ENCODE data around the gene MBD4. TPM values are rescaled to one million over a fixed set of nuclear protein-coding genes. Genes with fewer than 3 reads are reported as not detected.
"Not testable (repeated sequence)": the region's sequence is repeated elsewhere in the genome, so short reads cannot be mapped to it uniquely, and the experiment has no call there.

The MBD4 gene
- total RNA-seq (2014; rRNA removed; shearing (Covaris generic)) (42.4 and 46.3 TPM in 2 replicates), total RNA-seq (2022) (74.6 and 86.1 TPM in 2 replicates), Bru-seq, nascent RNA (percentile 97 among the genes with signal in this experiment), BruChase-seq, experiment 1, labeled RNA remaining after a 6-hour chase (percentile 90 among the genes with signal in this experiment), BruChase-seq, experiment 2, labeled RNA remaining after a 2-hour chase (percentile 97 among the genes with signal in this experiment)
- long read RNA-seq, transcript MBD4-201 (8 exons, 2,470 nt), result minor isoform, 38 of 182 reads
- long read RNA-seq, transcript MBD4-203 (8 exons, 2,478 nt), result major isoform, 87 of 182 reads
- long read RNA-seq, partial matches to known transcripts, result 29 of 182 reads
- long read RNA-seq, other reads (novel, unspliced or antisense), result 25 of 182 reads

DNA sequence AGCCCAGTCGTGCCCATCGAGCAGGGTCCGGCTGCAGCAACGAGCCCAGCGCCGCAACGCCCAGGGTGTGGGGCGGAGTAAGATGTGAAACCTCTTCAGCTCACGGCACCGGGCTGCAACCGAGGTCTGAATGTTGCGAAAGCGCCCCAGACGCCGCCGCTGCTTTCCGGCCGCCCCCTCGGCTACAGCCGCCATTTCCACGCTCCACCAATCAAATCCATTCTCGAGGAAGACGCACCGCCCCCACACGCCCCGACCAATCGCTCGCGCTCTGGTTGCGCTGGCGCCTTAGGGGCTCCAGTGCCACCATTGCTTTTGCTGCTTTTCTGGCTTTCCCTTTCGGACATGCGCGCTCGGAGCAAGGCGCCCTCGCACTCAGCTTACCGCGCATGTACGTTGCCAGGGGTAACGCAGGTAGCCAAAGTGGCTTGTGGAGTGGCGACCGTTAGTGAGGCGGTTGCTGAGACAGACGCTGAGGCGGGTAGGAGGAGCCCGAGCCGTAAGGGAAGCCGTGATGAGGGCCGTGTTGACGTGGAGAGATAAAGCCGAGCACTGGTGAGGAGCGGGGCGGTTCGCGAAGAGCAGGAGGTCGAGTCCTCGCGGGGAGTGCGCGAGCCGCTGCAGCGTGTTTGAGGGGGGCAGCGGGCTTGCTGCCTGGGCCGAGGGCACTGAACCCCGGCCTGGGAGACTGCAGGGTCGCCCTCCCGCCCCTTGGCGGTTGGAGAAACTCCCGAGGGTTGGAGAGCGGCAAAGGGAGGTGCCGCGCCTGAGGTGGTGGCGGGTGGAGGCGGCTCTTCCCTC is at the start of gene MBD4, which contains the start of gene IFT122:
TSS of gene MBD4 (minus strand) at position 132 of the 801 bp plus-strand sequence. CDS start at position 17, 115 bp downstream.
TSS of gene IFT122 (plus strand) at position 408 of the 801 bp plus-strand sequence. CDS start at position 515, 107 bp downstream.
- DNase-seq (ENCODE audit: low spot score), result peak; percentile 99
- Histone ChIP-seq H3K9me2 (ENCODE audit: insufficient read depth, low read length) (no peaks in the 10 kb centered on the region), H4K20me1 (ENCODE audit: insufficient read depth, low read length) (no peaks in the 10 kb centered on the region), H3K4me2 (ENCODE audit: low read length) (peak within 1 kb of the TSS; percentile 93), H3K9me3 (ENCODE audit: low read length) (no peaks in the 10 kb centered on the region), H3K27ac (ENCODE audit: low read depth, low read length, poor library complexity, severe bottlenecking) (peak within 1 kb of the TSS; percentile 84), H3K4me3 (ENCODE audit: low read depth, low read length, poor library complexity, severe bottlenecking) (peak within 1 kb of the TSS; percentile 88), H3K36me3 (ENCODE audit: insufficient read depth, low read length) (peaks cover 36% of the 10 kb centered on the region), H2AFZ (ENCODE audit: low read length) (peak within 1 kb of the TSS; percentile 81), H3K4me1 (ENCODE audit: insufficient read depth, low read length, poor library complexity, severe bottlenecking) (peaks cover 53% of the 10 kb centered on the region), H3K79me2 (ENCODE audit: insufficient read depth, low read depth, low read length) (peaks cover 64% of the 10 kb centered on the region)
- intact Hi-C loops (cut with micrococcal nuclease; ENCODE audit: unreplicated experiment), result loop anchor here (1.0 to 10.0 kb wide), 6 partner anchors 41 to 455 kb away; partner anchors contain the start of genes CNBP and TMCC1
- TF ChIP-seq EZH2phosphoT487 (IDR thresholded peaks at IDR 0.05; ENCODE audit: borderline replicate concordance, low read depth, low read length) (no peak), CTCF (conservative IDR thresholded peaks at IDR 0.05; ENCODE audit: low read length) (no peak)
- ChIA-PET CTCF (ENCODE audit: unreplicated experiment) (no interaction called here), POLR2A (interaction anchor here (0.6 to 5.0 kb wide), 8 partner anchors 10 to 447 kb away, joined by 3 to 54 read pairs (median 10); partner anchors contain the start of gene EFCAB12)
- no TSS peak for BruUV-seq (replicated peaks)

- intact Hi-C loops (cut with micrococcal nuclease; ENCODE audit: unreplicated experiment); H4K20me1 ChIP-seq (ENCODE audit: insufficient read depth, low read length); H3K4me3 ChIP-seq (ENCODE audit: low read depth, low read length, poor library complexity, severe bottlenecking); H3K9me2 ChIP-seq (ENCODE audit: insufficient read depth, low read length); H3K4me2 ChIP-seq (ENCODE audit: low read length); H2AFZ ChIP-seq (ENCODE audit: low read length); H3K4me1 ChIP-seq (ENCODE audit: insufficient read depth, low read length, poor library complexity, severe bottlenecking); POLR2A ChIA-PET; BruUV-seq (replicated peaks); H3K36me3 ChIP-seq (ENCODE audit: insufficient read depth, low read length); H3K79me2 ChIP-seq (ENCODE audit: insufficient read depth, low read depth, low read length); H3K27ac ChIP-seq (ENCODE audit: low read depth, low read length, poor library complexity, severe bottlenecking); H3K9me3 ChIP-seq (ENCODE audit: low read length); CTCF ChIA-PET (ENCODE audit: unreplicated experiment); DNase-seq (ENCODE audit: low spot score): not testable (repeated sequence)
These were observed 49.5 kb upstream of the MBD4 start for GRCh38 chr3:129489258-129489657.

- DNase-seq (ENCODE audit: low spot score); H3K79me2 ChIP-seq (ENCODE audit: insufficient read depth, low read depth, low read length); H3K27ac ChIP-seq (ENCODE audit: low read depth, low read length, poor library complexity, severe bottlenecking); H3K4me1 ChIP-seq (ENCODE audit: insufficient read depth, low read length, poor library complexity, severe bottlenecking); H3K9me2 ChIP-seq (ENCODE audit: insufficient read depth, low read length); CTCF ChIA-PET (ENCODE audit: unreplicated experiment); H3K4me3 ChIP-seq (ENCODE audit: low read depth, low read length, poor library complexity, severe bottlenecking); H3K4me2 ChIP-seq (ENCODE audit: low read length); H3K9me3 ChIP-seq (ENCODE audit: low read length); intact Hi-C loops (cut with micrococcal nuclease; ENCODE audit: unreplicated experiment); H2AFZ ChIP-seq (ENCODE audit: low read length); POLR2A ChIA-PET; H3K36me3 ChIP-seq (ENCODE audit: insufficient read depth, low read length); H4K20me1 ChIP-seq (ENCODE audit: insufficient read depth, low read length); BruUV-seq (replicated peaks): not testable (repeated sequence)
These were observed 48.2 kb upstream of the MBD4 start for GRCh38 chr3:129487868-129488335.
